CD4-positive, alpha-beta T cell treated with Interleukin-6 at 100 ng/mL for 8 hours (primary cell): Measurements from ENCODE around the gene ZNF625.

Source experiments
- DNase-seq: peaks from one replicate; pipeline ENCODE4 v3.0.0-alpha.2; 2020; ENCODE audit warnings: mixed read lengths, low spot score

ZNF625 gene

GRCh38 chr19:12156223-12157058 lies at the start of gene ZNF625:
Gene ZNF625, minus strand, starts transcription at chr19:12156734. Its CDS starts 176 bp downstream, at chr19:12156558.
- DNase-seq = peak; percentile 11

- no peak for DNase-seq
Observed at GRCh38 chr19:12205296-12205695, 48.8 kb upstream of the ZNF625 start.

- peak; percentile 63 for DNase-seq
Observed at GRCh38 chr19:12202250-12202649, 45.7 kb upstream of the ZNF625 start.

- no peak for DNase-seq
Observed at GRCh38 chr19:12199757-12200419, 43.4 kb upstream of the ZNF625 start.

- no peak for DNase-seq
Observed at GRCh38 chr19:12198136-12198535, 41.6 kb upstream of the ZNF625 start.

GRCh38 chr19:12194827-12195731 lies 38.5 kb upstream of the ZNF625 start:
- peak; percentile 61 for DNase-seq

- no peak for DNase-seq
Observed at GRCh38 chr19:12187625-12188024, 31.1 kb upstream of the ZNF625 start.

GRCh38 chr19:12180377-12180776 lies 23.8 kb upstream of the ZNF625 start:
- no peak for DNase-seq

GRCh38 chr19:12166626-12167025 lies 10.1 kb upstream of the ZNF625 start:
- no peak for DNase-seq

- no peak for DNase-seq
Observed at GRCh38 chr19:12163826-12164225, 7.3 kb upstream of the ZNF625 start.

GRCh38 chr19:12162882-12163806 lies 6.6 kb upstream of the ZNF625 start, which contains the start of gene ZNF136:
Gene ZNF136, plus strand, starts transcription at chr19:12163096. Its CDS starts 108 bp downstream, at chr19:12163204.
- DNase-seq = peak; percentile 93

- no peak for DNase-seq
Observed at GRCh38 chr19:12162513-12162881, 6.0 kb upstream of the ZNF625 start.

- no peak for DNase-seq
Observed at GRCh38 chr19:12159773-12160414, 3.4 kb upstream of the ZNF625 start.

- DNase-seq = no peak
Observed at GRCh38 chr19:12155324-12155860, 1.1 kb downstream of the ZNF625 start.

GRCh38 chr19:12145348-12145747 lies 11.2 kb downstream of the ZNF625 start:
- DNase-seq = no peak

- no peak for DNase-seq
Observed at GRCh38 chr19:12141405-12141736, 15.2 kb downstream of the ZNF625 start.

GRCh38 chr19:12140545-12141404 lies 15.8 kb downstream of the ZNF625 start:
- peak; percentile 85 for DNase-seq

- DNase-seq = peak; percentile 88
Observed at GRCh38 chr19:12139885-12140544, 16.5 kb downstream of the ZNF625 start, which contains the start of gene ZNF20. Gene ZNF20, minus strand, starts transcription at chr19:12140350. Its CDS starts 168 bp downstream, at chr19:12140182.

- no peak for DNase-seq
Observed at GRCh38 chr19:12139269-12139668, 17.3 kb downstream of the ZNF625 start.
